GM12878 (cell line): Measurements from ENCODE around the gene ABCB9. TPM values are rescaled to one million over a fixed set of nuclear protein-coding genes. Genes with fewer than 3 reads are reported as not detected.

Experiments used
- SREBF1 ChIP-seq: IDR thresholded peaks from 2 replicates; pipeline ENCODE4 v1.6.1; 2012; ENCODE audit warnings: mild to moderate bottlenecking, low read length
- polyA plus RNA-seq, 11 experiments: library from polyadenylated mRNA; depleted of rRNA in 4 of 11; unstranded in 6 of 11; stranded (reverse) in 5 of 11; fragments of >200 nt; fragmentation: Nextera tagmentation in 4 of 11; fragmentation: Illumina TruSeq in 1 of 11; extraction: Ambion mirVana in 4 of 11; extraction: Trizol in 1 of 11; gene quantifications; 1 replicate in 1 of 11; 2 replicates in 10 of 11; pipeline versions ENCODE4 v1.2.1 to v1.2.3, GENCODE V29; 2011 to 2016; ENCODE audit warnings: inconsistent platforms in 2 of 11, missing spikeins in 2 of 11, low read depth in 1 of 11
- total RNA-seq, 4 experiments: library from RNA; depleted of rRNA in 3 of 4; stranded (reverse); fragments of >200 nt in 3 of 4; fragmentation: Illumina TruSeq in 1 of 4; extraction: Trizol in 1 of 4; gene quantifications; 2 replicates each; pipeline versions ENCODE4 v1.2.1 to v1.2.3, GENCODE V29; 2013 to 2021
- TF ChIP-seq, protein P1 (sequence below): fragments of 450-650 bp; IDR thresholded peaks from 2 replicates; pipeline ENCODE4 v1.6.1; 2017; ENCODE audit warnings: antibody characterized with exemption, mild to moderate bottlenecking, moderate library complexity
- TF ChIP-seq, protein P2 (sequence below): fragments of 450-650 bp; formaldehyde crosslinking; IDR thresholded peaks from 2 replicates; pipeline ENCODE4 v1.5.0; 2022; ENCODE audit warnings: mild to moderate bottlenecking, missing genetic modification characterization

The ABCB9 gene
- total and polyA plus RNA-seq, 10 of the 15 experiments (the other 5 are each of a cell fraction or from before 2014, with no cell fraction given) = 0.37 to 4.9 (median 3.1) TPM

GRCh38 chr12:122895704-122896636, 70.3 kb downstream of the ABCB9 start, which contains the start of gene VPS37B (continued):
- TF ChIP-seq, protein P1, sequence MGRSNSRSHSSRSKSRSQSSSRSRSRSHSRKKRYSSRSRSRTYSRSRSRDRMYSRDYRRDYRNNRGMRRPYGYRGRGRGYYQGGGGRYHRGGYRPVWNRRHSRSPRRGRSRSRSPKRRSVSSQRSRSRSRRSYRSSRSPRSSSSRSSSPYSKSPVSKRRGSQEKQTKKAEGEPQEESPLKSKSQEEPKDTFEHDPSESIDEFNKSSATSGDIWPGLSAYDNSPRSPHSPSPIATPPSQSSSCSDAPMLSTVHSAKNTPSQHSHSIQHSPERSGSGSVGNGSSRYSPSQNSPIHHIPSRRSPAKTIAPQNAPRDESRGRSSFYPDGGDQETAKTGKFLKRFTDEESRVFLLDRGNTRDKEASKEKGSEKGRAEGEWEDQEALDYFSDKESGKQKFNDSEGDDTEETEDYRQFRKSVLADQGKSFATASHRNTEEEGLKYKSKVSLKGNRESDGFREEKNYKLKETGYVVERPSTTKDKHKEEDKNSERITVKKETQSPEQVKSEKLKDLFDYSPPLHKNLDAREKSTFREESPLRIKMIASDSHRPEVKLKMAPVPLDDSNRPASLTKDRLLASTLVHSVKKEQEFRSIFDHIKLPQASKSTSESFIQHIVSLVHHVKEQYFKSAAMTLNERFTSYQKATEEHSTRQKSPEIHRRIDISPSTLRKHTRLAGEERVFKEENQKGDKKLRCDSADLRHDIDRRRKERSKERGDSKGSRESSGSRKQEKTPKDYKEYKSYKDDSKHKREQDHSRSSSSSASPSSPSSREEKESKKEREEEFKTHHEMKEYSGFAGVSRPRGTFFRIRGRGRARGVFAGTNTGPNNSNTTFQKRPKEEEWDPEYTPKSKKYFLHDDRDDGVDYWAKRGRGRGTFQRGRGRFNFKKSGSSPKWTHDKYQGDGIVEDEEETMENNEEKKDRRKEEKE = no peak
- TF ChIP-seq SREBF1 = no peak
- TF ChIP-seq, protein P2, sequence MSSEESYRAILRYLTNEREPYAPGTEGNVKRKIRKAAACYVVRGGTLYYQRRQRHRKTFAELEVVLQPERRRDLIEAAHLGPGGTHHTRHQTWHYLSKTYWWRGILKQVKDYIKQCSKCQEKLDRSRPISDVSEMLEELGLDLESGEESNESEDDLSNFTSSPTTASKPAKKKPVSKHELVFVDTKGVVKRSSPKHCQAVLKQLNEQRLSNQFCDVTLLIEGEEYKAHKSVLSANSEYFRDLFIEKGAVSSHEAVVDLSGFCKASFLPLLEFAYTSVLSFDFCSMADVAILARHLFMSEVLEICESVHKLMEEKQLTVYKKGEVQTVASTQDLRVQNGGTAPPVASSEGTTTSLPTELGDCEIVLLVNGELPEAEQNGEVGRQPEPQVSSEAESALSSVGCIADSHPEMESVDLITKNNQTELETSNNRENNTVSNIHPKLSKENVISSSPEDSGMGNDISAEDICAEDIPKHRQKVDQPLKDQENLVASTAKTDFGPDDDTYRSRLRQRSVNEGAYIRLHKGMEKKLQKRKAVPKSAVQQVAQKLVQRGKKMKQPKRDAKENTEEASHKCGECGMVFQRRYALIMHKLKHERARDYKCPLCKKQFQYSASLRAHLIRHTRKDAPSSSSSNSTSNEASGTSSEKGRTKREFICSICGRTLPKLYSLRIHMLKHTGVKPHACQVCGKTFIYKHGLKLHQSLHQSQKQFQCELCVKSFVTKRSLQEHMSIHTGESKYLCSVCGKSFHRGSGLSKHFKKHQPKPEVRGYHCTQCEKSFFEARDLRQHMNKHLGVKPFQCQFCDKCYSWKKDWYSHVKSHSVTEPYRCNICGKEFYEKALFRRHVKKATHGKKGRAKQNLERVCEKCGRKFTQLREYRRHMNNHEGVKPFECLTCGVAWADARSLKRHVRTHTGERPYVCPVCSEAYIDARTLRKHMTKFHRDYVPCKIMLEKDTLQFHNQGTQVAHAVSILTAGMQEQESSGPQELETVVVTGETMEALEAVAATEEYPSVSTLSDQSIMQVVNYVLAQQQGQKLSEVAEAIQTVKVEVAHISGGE (CRISPR knock-in tag) = no peak
